HuH-7 (cell line): ENCODE data around the gene C17orf100.
"Not testable (repeated sequence)": the region's sequence is repeated elsewhere in the genome, so short reads cannot be mapped to it uniquely, and the experiment has no call there.

Experiments used
- DNase-seq: peaks from one replicate; pipeline ENCODE4 v3.0.0; 2011; ENCODE audit warnings: low spot score

C17orf100 gene

GRCh38 chr17:6641247-6641863 is 10.2 kb upstream of the C17orf100 start:
- no peak for DNase-seq

GRCh38 chr17:6642592-6642991 is 9.0 kb upstream of the C17orf100 start:
- DNase-seq, result no peak

GRCh38 chr17:6643451-6644125 is 8.0 kb upstream of the C17orf100 start:
- DNase-seq, result no peak

- DNase-seq, result no peak
Measured at GRCh38 chr17:6648181-6648580, 3.4 kb upstream of the C17orf100 start.

- peak; percentile 62 for DNase-seq
Measured at GRCh38 chr17:6651919-6652452, 424 bp downstream of the C17orf100 start.

- no peak for DNase-seq
Measured at GRCh38 chr17:6654841-6655731, 3.5 kb downstream of the C17orf100 start.

- not testable (repeated sequence) for DNase-seq
Measured at GRCh38 chr17:6655732-6656361, 4.3 kb downstream of the C17orf100 start.

GRCh38 chr17:6656797-6657632 is 5.5 kb downstream of the C17orf100 start:
- not testable (repeated sequence) for DNase-seq

- no peak for DNase-seq
Measured at GRCh38 chr17:6657633-6658287, 6.2 kb downstream of the C17orf100 start.

- DNase-seq, result not testable (repeated sequence)
Measured at GRCh38 chr17:6658411-6658810, 6.8 kb downstream of the C17orf100 start.

- no peak for DNase-seq
Measured at GRCh38 chr17:6660101-6660500, 8.5 kb downstream of the C17orf100 start.

GRCh38 chr17:6660805-6661463 is 9.4 kb downstream of the C17orf100 start:
- DNase-seq, result no peak

- DNase-seq, result no peak
Measured at GRCh38 chr17:6661464-6661848, 9.9 kb downstream of the C17orf100 start.

- DNase-seq, result not testable (repeated sequence)
Measured at GRCh38 chr17:6663200-6663599, 11.6 kb downstream of the C17orf100 start.

- DNase-seq, result peak; percentile 68
Measured at GRCh38 chr17:6666077-6666521, 14.5 kb downstream of the C17orf100 start.

- DNase-seq, result no peak
Measured at GRCh38 chr17:6666557-6666956, 15.0 kb downstream of the C17orf100 start.

- DNase-seq, result no peak
Measured at GRCh38 chr17:6667516-6667915, 16.0 kb downstream of the C17orf100 start.

GRCh38 chr17:6668219-6668618 is 16.7 kb downstream of the C17orf100 start:
- no peak for DNase-seq

- no peak for DNase-seq
Measured at GRCh38 chr17:6668727-6669425, 17.3 kb downstream of the C17orf100 start.
